Inferior parietal cortex (tissue), 1 donor: ENCODE results near the gene GLI3.

Experiments
- DNase-seq: peaks from one replicate; pipeline ENCODE4 v3.0.0-alpha.2; 2016; ENCODE audit errors: extremely low spot score

GLI3 gene

DNA sequence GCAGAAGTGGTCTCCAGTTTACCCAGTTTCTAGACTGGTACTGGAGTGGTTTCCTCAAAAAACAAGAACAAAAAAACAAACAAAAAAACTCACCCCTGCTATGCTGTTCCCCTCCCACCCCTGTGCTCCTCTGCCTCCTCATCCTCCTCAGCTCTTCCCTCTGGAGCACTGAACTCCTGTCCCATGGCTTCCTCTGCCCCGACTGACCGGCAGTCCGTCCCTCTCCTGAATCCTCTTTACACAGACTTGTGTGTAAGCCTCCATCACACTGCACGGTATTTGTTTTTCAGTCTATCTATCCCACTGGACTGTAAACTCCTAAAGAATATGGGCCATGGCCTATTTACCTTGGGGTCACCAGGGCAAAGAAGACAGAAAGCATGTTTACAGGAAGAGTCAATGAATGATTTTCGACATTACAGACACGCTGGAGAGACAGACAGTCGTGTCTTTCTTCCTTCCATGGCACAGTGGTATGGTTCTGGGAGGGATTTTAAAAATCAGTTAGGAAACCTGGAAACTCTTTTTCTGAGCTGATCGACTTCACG is 265.3 kb downstream of the GLI3 start:
- no peak for DNase-seq

DNA sequence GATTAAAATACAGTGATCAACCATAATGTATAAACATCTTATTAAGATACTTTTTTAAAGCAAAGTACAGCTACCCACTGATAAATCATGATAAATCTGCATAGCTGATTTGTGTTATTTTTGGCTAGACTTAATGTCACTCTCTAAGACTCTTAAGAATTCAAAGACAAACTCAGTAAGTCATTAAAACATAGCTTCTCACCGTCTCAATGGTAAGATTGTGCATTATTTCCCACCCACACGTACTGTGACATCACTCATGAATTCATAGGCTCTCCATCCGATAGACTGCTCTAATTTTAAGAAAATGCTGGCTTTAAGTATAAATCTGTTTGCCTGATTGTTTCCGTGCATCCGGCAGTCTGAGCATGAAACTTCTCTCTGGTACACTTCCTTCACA is 266.1 kb downstream of the GLI3 start:
- DNase-seq = no peak

DNA sequence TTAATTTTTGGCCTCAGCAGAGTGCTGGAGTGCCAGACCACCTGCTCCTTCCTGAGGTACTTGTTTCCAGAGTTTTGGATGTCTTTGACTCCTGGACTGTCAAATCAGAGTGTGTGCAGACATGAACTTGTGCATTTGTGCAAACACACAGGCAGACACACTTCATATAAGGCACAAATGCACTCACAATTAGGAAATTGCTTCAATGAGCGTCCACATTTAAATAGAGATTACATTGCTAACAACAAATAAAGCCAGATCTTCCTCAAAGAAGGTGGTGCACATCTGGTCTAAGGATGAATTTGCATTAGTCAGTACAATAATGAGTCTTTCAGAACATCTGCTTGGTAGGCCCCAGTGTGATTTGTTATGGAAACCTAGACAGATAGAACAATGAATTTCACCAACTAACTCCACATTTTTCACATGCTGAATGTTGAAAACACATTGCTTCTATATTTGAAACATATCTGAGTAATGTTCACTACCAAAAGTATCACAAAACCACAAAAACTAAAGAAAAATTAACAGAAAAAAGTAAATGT is 267.4 kb downstream of the GLI3 start:
- no peak for DNase-seq

DNA sequence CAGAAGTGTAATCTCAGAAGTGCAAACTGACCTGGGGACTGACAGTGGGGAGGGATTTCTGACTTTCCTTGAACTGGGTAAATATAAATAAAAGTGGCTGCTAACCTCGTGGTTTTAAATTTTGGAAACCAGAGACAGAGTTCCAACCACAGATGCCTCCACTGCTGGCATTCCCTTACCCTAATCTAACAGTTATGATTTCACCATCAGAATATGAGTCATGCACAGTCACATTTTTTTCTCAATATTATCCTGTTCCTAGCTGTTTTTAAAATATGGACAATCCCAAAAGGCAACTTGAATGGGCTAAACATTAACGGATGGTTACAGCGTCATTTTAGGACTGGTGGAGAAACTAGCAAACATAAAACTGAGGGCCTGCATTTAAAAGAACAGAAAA is 269.9 kb downstream of the GLI3 start:
- DNase-seq = no peak

DNA sequence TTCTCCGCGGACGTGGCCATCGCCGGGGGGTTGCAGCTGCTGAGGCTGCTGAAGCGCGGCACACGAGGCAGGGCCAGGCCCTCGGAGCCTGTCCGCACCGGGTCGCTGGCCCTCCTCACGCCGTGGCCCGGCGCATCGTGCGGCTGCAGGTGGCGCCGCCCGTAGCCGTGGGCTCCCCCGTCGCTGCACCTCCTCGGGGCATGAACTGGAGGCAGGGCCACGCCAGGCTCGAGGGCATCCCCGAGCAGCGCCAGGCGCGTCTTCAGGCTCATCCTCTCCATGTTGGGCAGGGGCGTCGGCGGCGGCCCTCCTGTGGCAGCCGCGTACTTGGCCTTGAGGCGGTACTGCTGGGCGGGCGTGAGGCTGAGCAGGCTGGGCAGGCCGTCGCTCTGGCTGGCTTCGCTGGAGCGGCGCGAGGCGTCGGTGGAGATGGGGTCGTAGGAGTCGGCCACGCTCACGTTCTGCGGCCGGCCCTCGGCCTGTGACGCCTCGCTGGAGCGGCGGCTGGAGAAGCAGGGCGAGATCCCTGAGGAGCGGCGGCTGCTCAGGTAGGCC is 271.0 kb downstream of the GLI3 start:
- no peak for DNase-seq

DNA sequence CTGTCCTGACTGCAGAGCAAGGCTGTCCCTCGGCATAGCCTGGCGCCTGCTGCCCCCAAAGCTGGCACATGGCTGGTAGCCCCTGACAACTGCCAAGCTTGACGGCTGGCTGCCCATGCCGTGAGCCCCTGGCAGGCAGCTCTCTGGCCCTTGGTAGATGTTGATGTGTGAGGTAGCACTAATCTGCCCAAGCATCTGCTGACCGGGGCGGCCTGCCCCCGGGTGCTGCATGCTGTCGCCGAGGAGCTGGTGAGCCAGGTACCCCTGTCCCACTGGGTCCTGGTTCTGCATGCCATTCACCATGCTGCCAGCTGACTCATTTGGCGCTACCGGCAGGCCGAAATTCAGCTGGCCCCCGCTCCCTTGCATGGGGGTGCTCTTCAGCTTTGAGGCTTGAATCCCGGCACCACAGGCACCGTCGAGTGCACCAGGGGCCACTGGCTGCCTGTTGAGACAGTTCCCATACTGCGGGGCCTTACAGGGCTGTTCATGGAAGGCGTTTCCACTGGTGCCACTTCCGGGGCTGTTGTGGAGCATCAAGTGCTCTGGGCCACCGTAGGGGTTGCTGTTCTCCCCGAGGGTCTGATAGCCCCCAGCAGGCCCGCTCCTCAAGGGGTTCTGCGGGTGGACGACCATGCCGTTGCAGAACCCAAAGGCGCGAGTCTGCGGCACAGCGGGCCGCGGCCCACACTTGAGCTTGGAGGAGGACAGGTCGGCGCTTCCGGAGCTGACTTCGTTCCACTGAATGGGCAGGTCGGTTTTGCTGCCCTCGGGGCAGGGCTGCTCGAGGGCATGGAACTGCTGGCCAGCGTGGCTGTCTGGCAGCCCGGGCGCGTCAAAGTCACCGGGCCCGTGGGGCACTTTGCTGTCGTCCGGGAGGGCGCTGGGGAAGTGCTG is 271.9 kb downstream of the GLI3 start:
- no peak for DNase-seq

DNA sequence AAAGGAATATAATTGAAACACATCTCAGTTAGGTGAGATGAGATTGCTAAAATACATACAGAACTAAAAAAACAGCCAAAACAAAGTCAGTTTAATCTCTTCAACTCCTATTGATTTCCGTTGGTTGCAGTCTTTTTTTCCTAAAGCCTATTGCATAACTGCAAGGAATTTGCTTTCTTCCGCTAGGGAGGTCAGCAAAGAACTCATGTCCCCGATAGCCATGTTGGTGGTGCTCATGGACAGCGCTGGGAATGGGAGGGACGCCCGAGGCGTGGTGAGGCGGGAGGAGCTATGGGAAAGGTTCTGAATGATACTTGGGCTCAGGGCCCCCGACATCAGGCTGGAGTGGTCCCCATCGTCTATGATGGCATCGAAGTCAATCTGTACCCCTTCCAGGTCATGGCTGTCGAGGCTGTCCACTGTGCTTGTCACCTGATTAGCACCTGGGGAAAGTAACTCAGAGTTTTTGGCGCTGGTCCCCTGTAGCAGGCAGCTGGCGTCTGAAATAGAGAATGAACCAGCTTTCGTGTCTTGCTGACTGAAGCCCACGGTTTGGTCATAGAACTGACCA is 272.7 kb downstream of the GLI3 start:
- no peak for DNase-seq

DNA sequence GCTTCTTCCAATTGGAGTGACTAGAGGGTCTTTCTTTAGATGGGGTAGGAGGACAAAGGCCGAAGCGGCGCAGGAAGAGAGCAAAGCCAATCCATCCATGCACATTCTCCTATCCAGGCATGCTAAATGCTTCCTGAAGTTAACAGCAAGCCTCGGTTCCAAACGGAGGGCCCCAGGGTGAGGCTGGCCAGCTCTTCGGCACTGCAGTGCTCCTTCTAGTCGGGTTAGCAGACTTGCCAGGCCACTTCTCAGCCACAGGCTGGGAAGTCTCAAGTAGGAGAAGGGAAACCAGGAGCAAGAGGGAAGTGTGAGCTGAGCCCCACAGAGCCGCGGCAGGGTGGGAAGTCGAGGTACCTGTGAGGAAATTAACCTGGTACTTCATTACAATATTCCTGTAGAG is 280.3 kb downstream of the GLI3 start:
- DNase-seq = no peak

DNA sequence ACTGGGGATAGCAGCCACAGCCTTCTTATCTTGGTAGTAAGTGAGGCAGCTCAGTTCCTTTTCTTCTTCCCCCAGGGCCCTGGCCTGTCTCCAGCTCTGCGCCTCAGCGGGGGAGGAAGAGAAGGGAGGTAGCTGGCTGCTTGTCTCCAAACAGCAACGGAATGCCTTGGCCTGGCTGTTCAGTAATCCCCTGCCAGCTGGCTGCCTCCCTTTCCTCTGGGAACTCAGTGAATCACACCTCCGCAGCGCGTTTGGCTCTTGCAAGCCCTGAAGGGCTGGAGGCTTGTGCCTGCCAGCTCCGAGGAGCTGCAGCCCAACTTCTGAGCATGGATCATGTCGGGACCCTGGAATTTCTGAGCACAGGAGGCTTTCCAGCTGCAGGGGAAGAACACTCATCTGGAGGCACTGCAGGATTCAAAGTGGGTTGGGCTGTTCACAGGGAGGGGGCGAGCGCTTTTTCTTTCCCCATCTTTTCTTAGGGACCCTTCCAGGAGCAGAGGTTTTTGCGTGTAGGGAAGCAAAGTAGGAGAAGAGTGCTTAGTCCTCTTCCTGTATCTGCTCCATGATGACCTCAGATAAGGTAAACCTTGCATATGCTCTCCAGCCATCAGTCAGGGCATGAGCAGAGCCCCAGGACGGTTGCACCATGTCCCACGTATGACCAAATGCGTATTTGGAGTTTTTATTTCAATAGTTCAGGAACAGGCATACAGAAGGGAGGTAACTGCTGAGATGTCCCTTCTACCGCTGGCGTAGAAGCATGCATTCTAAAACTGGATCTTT is 280.9 kb downstream of the GLI3 start:
- DNase-seq = peak; percentile 85

DNA sequence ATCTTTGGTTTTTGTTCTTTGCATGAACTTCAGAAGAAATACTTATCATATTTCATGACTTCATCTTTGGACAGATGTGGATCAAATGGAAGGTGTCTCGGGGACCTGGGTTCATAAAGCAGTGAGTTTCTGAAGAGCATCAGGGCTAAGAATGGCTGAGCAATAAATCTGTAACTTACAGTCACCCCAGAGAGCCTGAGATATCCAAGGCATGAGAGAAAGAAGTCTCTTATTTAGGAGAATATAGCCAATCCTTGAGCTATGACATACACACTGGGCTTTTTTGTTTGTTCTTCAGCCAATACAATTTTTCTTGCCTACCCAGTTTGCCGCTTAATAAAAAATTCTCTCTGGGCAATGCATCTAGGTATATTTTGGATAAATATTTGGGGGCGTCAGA is 281.6 kb downstream of the GLI3 start:
- DNase-seq = no peak

DNA sequence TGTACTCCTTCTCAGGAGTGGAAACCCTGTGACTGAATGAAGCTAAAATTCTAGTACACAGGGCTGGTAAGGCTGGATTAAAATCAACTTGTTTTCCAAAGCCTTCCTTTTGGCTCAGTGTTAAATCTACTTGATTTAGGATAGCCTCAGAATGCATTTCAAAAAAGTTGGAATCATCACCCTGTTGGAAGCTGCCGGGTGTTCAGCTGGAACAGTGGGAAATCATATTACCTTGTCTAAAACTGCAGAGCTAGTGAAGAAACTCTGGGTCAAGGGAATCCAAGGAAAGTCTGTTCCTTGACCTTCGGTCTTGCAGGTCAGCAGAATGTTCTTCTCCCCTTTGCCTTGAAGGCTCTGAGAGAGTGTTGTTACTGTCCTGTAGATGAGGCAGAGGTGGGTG is 282.0 kb downstream of the GLI3 start:
- no peak for DNase-seq

DNA sequence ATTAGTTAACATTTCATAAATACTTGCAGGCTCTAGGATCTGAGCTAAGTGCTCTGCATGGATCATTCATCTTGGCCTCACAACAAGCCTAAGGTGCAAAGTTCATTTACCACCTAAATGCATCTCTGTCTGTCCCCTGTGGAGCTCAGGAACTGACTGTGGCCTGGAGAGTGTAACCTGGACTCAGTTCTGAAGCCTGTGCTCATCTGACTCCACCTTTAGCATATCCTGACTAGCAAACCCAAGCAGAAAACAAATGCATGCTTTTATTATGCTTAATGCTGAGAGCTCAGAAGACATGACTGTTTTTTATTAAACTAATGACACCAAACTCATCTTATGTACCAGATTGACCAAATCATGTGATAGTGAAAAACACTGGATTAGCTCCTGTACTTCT is 288.5 kb downstream of the GLI3 start:
- DNase-seq = no peak

DNA sequence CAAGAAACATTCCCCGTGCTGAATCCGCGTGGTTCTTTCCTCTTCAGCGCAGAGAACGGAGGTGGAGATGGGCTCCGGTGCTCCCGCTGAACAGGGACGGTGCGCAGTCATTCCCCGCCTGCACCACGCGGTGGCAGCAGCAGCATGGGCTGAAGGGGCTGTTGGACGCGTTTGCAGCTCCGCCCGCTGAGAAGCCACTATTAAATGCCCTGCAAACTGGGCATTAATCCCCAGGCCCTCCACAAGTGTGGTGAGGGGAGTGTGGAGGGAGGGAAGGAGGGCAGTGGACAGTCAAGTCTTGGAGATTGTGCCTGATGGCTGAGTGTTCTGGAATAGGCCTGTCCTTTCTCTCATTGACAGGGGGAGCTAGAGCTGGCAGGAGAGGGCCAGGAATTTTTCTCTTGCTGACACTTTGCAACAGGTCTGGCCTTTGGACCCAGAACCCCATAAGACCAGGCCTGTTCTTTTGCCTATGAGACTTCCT is 293.9 kb downstream of the GLI3 start:
- DNase-seq = peak; percentile 82

DNA sequence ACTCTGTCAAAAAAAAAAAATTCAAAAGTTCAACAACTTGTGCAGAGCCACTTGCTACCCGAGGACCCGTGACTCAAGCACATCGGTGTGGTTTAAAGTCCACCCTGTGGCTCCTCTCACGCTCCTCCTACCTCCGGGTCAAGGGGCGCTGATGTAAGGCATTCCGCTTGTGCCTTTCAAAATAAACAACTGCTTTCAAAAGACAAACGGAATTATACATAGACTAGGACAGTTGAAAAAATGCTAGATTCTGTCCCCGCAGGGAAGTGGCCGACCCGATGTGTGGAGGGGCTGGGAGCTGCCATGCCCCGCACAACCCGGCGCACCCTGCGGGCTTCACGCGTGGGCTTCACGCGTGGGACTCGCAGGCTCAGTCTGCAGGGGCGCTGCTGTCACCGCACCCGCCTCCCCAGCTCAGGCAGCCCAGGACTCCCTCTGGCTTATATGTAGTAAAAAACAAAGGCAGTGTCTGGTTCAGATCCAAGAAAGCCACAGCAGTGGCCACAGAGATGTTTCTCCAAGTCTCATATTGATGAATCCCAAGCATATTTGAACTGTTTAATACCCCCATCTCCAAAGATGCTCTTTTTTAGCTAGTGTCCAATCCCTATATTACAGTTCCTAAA is 294.4 kb downstream of the GLI3 start:
- DNase-seq = no peak

DNA sequence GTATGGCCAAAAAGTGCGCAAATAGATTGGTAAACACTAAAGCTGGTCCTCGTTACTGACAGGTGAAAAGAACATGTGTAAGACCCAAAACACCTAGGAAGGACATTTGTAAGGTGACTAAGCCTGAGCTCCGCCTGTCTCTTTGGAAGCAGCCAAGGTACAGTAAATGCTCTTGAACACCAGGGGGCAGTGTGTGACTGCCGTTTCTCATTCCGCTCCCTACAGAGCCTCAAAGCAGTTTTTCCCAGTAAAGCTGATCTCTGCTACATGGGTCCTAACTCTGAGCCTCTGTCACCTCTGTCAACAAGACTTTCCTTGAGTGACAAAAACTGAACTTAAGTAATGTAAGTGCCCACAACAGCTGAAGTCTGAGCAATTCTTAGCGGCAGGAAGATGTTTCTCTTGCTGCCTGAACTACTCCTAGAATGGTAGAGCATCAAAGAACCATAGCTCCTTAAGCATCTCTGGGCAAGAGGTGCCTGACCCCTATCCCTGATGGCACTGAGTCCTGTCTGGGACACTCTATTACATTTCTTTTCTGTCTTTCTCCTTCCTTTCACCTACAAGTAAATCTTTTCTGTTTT is 296.2 kb downstream of the GLI3 start:
- DNase-seq = peak; percentile 90

DNA sequence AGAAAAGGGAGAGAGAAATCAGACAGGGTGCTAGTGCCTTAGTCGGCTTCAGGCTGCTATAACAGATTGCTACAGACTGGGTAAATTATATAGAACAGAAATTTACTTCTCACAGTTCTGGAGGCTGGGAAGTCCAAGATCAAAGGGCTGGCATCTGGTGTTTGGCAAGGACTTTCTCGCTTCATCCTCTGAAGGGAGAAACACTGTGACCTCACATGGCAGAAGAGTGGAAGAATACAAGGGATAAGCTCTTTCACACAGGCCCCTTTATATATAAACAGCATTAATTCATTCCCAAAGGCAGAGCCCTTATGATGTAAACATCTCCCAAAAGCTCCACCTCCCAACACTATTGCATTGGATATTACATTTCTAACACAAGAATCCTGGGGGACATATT is 298.6 kb downstream of the GLI3 start:
- DNase-seq = no peak

DNA sequence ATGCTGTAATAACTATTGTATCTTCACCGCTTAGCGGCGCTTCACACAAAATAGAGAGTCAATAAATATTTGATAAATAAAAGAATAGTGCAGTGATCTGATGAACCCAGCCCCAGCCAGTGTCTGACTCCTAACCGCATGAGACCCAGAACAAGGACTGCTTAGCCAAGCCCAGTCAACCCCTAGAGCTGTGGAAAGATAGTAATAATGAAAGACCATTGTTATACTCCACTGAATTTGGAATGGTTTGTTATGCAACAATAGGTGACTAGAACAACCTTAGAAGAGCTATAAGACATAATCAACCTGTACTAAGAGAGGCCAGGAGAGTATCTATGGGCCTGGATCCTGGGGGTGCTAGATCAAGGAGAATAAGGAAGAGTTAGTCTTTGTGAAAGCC is 303.6 kb downstream of the GLI3 start:
- no peak for DNase-seq

DNA sequence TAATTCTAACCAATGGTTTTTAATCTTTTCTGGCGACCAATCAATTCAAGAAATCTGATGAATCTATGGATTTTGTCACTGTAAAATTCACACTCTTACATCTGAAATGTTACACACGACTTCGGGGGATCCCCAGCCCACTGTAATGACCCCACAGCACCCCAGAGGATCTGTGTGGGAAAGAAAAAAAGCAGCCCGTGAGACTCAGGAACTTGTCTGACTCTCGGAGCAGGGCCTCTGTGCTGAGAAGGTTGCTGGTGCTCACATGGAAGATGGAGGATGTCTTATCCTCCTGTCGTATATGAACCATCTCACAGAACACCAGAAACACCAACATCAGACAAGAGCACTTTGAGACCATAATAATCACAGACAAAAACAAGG is 305.8 kb downstream of the GLI3 start:
- DNase-seq = no peak

DNA sequence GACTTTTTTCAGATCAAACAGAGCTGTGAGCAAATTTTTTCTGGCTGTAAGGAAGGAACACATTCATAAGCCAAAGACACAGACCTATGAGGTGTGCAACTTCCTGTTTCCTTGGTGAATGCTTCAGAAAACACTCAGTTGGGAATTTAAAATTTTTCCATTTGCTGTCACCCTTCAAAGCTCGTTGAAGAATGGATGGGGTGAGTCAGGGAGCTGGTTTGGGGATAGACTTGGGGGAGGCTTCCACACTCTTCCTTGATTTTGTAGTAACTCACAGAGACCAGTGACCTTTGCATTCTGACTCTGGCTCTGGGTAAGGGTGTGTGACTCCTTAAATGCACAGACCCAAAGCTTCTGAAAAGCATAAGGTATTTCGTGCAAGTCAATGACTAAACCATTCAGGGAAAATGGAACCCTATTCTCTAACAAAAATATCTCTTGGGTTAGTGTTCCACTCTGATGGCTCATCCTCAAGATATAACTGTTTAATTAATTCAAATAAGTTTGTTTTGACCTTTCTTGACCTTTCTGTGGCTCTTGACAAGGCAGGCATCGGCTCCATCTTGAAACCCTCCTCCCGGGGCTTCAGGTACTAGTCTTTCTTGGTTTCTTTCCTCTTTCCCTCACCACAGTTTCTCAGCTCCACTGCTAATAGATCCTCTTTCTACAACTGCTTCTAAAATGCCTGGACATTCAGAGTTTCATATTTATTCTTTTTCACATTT is 306.3 kb downstream of the GLI3 start:
- DNase-seq = no peak

DNA sequence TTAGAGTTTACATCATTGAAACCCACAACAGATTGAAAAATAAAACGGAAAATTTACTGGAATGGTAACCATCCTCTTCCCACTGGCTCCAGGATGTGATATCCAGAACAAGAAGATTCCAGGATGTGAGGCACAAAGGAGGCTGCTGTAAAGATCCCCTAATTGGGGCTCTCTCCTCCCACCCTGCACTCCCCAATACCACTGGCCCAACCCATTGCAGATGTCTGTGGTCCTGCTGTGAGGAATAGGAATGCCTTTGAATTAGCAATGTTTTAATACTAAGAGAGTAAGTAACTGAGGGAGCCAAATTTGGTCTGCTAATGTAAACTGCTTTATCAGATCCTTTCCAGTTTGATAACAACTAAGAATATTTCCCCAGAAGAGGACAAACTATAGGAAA is 308.2 kb downstream of the GLI3 start:
- no peak for DNase-seq
